ENCODE data around the gene DMKN.

The DMKN gene

DNA sequence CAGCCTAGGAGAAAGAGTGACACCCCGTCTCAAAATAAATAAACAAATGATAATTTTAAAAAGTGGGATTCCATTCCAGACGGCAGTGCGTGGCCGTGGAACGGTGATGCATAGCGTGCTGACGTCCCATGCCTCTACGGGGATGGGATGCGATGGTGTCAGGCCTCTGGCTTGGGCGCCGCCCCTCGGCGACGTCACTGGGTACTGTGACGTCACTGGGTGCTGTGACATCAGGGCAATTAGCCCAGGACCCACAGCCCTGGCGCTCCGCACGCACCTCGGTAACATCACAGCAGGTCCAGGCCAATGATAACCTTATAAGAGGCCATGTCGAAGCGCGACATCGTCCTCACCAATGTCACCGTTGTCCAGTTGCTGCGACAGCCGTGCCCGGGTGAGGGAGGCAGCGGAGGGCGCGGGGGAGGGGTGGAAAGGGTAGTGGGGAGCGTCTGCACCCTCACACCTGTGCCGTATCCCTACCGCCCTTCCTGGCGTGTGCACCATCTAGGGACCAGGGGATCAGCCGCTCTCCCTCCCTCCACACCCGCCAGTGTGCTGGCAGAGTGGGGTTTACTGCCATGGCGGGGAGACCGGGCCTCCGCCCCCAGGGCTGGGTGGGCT is 19.9 kb upstream of the DMKN start, which contains the start of gene GAPDHS:
TSS of gene GAPDHS (plus strand) at position 256 of the 621 bp plus-strand sequence. CDS start at position 328, 72 bp downstream.
- peaks cover 1% of the 10 kb centered on the region for H3K27me3 ChIP-seq (replicated peaks; ENCODE audit: control insufficient read depth, insufficient read depth, low read length)

DNA sequence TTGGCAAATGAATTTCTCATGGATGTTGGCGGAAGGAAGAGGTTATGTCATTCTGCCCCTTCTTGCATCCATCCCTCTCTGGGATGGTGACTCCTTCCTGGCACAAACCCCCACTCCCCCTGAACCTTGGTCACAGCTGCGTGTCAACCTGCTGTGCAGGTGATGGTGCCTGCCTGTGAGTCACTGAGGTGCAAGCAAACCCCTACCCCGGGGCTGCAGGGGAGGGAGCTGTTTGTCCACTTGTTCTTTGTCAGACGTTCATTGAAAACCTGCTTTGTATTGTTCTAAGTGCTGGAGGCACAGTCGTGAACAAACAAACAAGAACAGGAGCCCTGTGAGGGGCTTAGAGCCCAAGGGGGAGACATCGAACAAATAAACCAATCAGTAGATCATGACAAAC is 17.8 kb upstream of the DMKN start:
- no peaks in the 10 kb centered on the region for H3K36me3 ChIP-seq (ENCODE audit: control insufficient read depth, insufficient read depth, low read length)
- no peak overlapping the region for H3K4me3 ChIP-seq (replicated peaks; ENCODE audit: low read depth, low read length)
- TF ChIP-seq, protein P1, sequence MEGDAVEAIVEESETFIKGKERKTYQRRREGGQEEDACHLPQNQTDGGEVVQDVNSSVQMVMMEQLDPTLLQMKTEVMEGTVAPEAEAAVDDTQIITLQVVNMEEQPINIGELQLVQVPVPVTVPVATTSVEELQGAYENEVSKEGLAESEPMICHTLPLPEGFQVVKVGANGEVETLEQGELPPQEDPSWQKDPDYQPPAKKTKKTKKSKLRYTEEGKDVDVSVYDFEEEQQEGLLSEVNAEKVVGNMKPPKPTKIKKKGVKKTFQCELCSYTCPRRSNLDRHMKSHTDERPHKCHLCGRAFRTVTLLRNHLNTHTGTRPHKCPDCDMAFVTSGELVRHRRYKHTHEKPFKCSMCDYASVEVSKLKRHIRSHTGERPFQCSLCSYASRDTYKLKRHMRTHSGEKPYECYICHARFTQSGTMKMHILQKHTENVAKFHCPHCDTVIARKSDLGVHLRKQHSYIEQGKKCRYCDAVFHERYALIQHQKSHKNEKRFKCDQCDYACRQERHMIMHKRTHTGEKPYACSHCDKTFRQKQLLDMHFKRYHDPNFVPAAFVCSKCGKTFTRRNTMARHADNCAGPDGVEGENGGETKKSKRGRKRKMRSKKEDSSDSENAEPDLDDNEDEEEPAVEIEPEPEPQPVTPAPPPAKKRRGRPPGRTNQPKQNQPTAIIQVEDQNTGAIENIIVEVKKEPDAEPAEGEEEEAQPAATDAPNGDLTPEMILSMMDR (IDR thresholded peaks at IDR 0.05; ENCODE audit: insufficient read depth, low read length, poor library complexity, severe bottlenecking) = no peak
- DNase-seq (ENCODE audit: extremely low read depth, insufficient read length) = no peak
- H3K27me3 ChIP-seq (replicated peaks; ENCODE audit: control insufficient read depth, insufficient read depth, low read length) = peaks cover 1% of the 10 kb centered on the region

More for the DNA sequence above, 19.9 kb upstream of the DMKN start, which contains the start of gene GAPDHS:
- Histone ChIP-seq H3K4me3 (replicated peaks; ENCODE audit: low read depth, low read length) (no peak within 1 kb of the TSS), H3K36me3 (ENCODE audit: control insufficient read depth, insufficient read depth, low read length) (no peaks in the 10 kb centered on the region)
- TF ChIP-seq, protein P1 (IDR thresholded peaks at IDR 0.05; ENCODE audit: insufficient read depth, low read length, poor library complexity, severe bottlenecking) = no peak
- DNase-seq (ENCODE audit: extremely low read depth, insufficient read length) = no peak

DNA sequence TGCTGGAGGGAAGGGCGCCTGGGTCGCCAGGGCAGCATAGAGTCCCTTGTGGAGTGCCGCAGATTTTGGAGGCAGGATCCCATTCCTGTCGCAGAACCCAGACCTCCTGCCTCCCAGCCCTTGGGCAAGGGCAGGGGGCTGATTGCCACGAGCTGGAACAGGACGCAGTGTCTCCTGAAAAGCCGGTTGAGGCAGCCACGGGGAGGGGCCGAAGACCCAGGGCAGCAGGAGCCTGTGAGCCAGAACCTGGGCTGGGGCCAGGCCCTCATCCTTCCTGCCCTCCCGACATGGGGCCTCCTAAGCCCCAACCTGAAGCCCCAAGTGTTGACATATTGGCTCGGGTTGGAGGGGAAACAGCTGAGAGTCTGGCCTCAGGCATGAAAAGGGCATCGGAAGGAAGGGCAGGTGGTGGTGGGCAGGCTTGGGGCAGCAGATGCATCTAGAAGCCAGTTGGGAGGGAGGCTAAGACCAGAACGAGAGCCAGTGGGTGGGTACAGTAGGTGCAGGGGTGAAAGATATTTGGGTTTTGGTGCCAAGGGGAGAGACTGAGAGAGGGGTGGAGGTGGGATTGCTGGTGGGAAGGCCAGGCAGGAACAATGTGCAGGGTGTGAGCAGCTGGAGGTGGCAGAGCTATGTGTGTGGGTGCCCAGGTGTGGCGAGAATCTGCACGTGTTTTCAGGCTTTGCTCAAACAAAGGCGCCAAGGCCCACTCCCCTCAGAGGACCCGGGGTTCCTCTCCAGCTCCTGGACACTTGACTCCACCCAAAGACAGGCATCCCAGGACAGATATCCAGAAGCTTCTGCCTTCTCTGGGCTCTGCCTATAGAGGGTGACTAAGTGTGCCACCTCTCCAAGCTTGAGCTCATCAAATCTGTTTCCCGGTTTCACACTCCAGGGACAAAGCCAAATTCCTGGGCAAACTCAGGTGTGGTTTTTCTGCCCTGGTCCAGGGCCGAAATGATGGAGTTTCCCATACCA is 16.1 kb upstream of the DMKN start:
- TF ChIP-seq, protein P1 (IDR thresholded peaks at IDR 0.05; ENCODE audit: insufficient read depth, low read length, poor library complexity, severe bottlenecking) = no peak
- Histone ChIP-seq H3K27me3 (replicated peaks; ENCODE audit: control insufficient read depth, insufficient read depth, low read length) (peaks cover 1% of the 10 kb centered on the region), H3K36me3 (ENCODE audit: control insufficient read depth, insufficient read depth, low read length) (no peaks in the 10 kb centered on the region), H3K4me3 (replicated peaks; ENCODE audit: low read depth, low read length) (no peak overlapping the region)
- no peak for DNase-seq (ENCODE audit: extremely low read depth, insufficient read length)

DNA sequence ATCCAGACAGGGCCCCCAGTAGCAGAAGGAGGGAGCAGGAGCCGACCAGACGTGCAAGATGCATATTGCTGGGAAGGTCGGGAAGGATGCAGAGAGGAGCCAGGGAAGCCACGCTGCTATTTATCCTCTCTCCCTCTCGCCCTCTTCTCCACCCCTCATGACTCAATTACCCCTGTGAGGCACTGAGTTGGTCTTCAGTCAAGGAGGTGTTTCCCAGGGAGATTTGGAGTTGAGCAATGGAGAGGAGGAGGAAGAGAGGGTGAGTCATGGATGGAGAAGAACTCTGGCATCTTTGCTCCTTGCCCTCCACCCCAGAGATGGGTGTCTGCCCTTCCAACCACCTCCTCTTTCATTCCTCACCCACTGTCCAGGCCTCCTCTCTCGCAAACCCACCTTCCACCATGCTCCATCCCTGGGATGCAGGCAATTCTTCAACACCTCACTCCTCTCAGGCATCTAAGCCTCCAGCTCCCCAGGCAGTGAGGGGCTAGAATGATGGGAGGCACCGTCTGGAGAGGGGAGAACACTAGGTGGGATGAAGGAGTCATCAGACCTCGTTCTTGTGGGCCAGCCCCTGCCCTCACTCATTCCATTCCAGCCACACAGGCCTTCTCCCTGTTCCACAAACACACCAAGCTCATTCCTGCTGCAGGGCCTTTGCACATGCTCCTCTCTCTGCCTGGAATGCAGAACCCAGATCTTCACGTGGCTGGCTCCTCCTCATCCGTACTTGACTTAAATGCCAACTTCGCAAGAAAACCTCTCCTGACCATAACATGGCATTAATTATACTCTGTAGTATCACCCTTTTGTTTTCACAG is 15.0 kb upstream of the DMKN start, which contains the start of gene SBSN:
TSS of gene SBSN (minus strand) at position 94 of the 821 bp plus-strand sequence. CDS start at position 64, 30 bp downstream.
- TF ChIP-seq, protein P1 (IDR thresholded peaks at IDR 0.05; ENCODE audit: insufficient read depth, low read length, poor library complexity, severe bottlenecking) = no peak
- Histone ChIP-seq H3K27me3 (replicated peaks; ENCODE audit: control insufficient read depth, insufficient read depth, low read length) (peaks cover 1% of the 10 kb centered on the region), H3K36me3 (ENCODE audit: control insufficient read depth, insufficient read depth, low read length) (no peaks in the 10 kb centered on the region), H3K4me3 (replicated peaks; ENCODE audit: low read depth, low read length) (no peak within 1 kb of the TSS)
- DNase-seq (ENCODE audit: extremely low read depth, insufficient read length) = no peak

DNA sequence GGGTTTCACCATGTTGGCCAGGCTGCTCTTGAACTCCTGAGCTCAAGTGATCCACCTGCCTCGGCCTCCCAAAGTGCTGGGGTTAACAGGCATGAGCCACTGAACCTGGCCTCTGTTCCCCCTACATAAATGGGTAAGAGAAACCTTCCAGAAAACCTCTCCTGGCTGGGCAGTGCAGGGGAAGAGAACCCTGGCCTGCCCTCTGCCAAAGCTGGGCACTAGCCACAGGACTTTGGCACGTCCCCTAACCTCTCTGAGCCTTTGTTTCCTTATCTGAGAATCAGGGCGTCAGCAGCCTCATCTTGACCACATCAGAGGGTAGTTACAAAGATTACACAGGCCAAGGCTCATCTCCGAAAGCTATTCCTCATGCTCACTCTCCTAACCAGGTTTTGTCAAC is 12.4 kb upstream of the DMKN start:
- TF ChIP-seq, protein P1 (IDR thresholded peaks at IDR 0.05; ENCODE audit: insufficient read depth, low read length, poor library complexity, severe bottlenecking) = no peak
- no peak overlapping the region for H3K4me3 ChIP-seq (replicated peaks; ENCODE audit: low read depth, low read length)
- H3K27me3 ChIP-seq (replicated peaks; ENCODE audit: control insufficient read depth, insufficient read depth, low read length) = peaks cover 1% of the 10 kb centered on the region
- H3K36me3 ChIP-seq (ENCODE audit: control insufficient read depth, insufficient read depth, low read length) = no peaks in the 10 kb centered on the region
- DNase-seq (ENCODE audit: extremely low read depth, insufficient read length) = no peak

Data from GM06990 (cell line).